HepG2 (cell line): ENCODE measurements around the gene TMEM80. TPM values are rescaled to one million over a fixed set of nuclear protein-coding genes. Genes with fewer than 3 reads are reported as not detected.

Experiments
- FOXM1 ChIP-seq: sonication (generic); formaldehyde crosslinking; IDR thresholded peaks from 2 replicates; pipeline ENCODE4 v1.5.0; 2020; ENCODE audit warnings: missing genetic modification reagents
- HOXA3 ChIP-seq: sonication (generic); formaldehyde crosslinking; IDR thresholded peaks from 2 replicates; pipeline ENCODE4 v1.5.0; 2020; ENCODE audit warnings: missing genetic modification reagents
- KAT7 ChIP-seq: IDR thresholded peaks from 2 replicates; pipeline ENCODE4 v1.6.1; 2018; ENCODE audit warnings: borderline replicate concordance, missing compliant biosample characterization
- NCOA2 ChIP-seq: sonication (generic); formaldehyde crosslinking; IDR thresholded peaks from 2 replicates; pipeline ENCODE4 v1.8.0; 2022; ENCODE audit warnings: inconsistent platforms
- ZBTB38 ChIP-seq: sonication (generic); formaldehyde crosslinking; IDR thresholded peaks from 2 replicates; pipeline ENCODE4 v1.5.1; 2020; ENCODE audit warnings: mild to moderate bottlenecking, missing genetic modification reagents
- ZNF101 ChIP-seq: sonication (generic); formaldehyde crosslinking; IDR thresholded peaks from 2 replicates; pipeline ENCODE4 v1.4.0; 2020; ENCODE audit warnings: mild to moderate bottlenecking, low read depth, missing genetic modification reagents, borderline replicate concordance
- ZNF234 ChIP-seq: sonication (generic); formaldehyde crosslinking; conservative IDR thresholded peaks from 2 replicates; pipeline ENCODE4 v1.5.1; 2020; ENCODE audit warnings: mild to moderate bottlenecking, missing genetic modification reagents
- ZNF3 ChIP-seq: IDR thresholded peaks from 2 replicates; pipeline ENCODE4 v1.7.0; 2017; ENCODE audit warnings: inconsistent platforms
- polyA plus RNA-seq, 8 experiments: library from polyadenylated mRNA; depleted of rRNA in 3 of 8; stranded (reverse) in 7 of 8; unstranded in 1 of 8; fragments of >200 nt; fragmentation: Illumina TruSeq in 4 of 8; extraction: Trizol in 4 of 8; gene quantifications; 2 replicates each; pipeline versions ENCODE4 v1.2.1 to v1.2.3, GENCODE V29; 2011 to 2016; ENCODE audit warnings: low read depth in 4 of 8, missing spikeins in 1 of 8, mixed read lengths in 1 of 8; ENCODE audit not compliant: insufficient read depth in 1 of 8
- total RNA-seq, 5 experiments: library from RNA; depleted of rRNA; stranded (reverse); fragments of >200 nt; fragmentation: Illumina TruSeq; extraction: Trizol; gene quantifications; 2 replicates each; pipeline ENCODE4 v1.2.3, GENCODE V29; 2016; ENCODE audit warnings: low read depth in 1 of 5
- TF ChIP-seq, protein P1 (sequence below): sonication (generic); formaldehyde crosslinking; IDR thresholded peaks from 2 replicates; pipeline ENCODE4 v1.4.0; 2020; ENCODE audit warnings: missing genetic modification reagents
- TF ChIP-seq, protein P2 (sequence below): sonication (generic); formaldehyde crosslinking; IDR thresholded peaks from 2 replicates; pipeline ENCODE4 v1.5.1; 2020; ENCODE audit warnings: mild to moderate bottlenecking, missing genetic modification reagents, moderate library complexity
- TF ChIP-seq, protein P3 (sequence below): sonication (generic); formaldehyde crosslinking; IDR thresholded peaks from 2 replicates; pipeline ENCODE4 v1.8.1; 2022; ENCODE audit warnings: low read depth, mild to moderate bottlenecking, missing genetic modification reagents
- TF ChIP-seq, protein P4 (sequence below): IDR thresholded peaks from 2 replicates; pipeline ENCODE4 v1.6.1; 2012; ENCODE audit warnings: low read depth, low read length, improper control_type of control experiment
- TF ChIP-seq, protein P5 (sequence below): sonication (generic); formaldehyde crosslinking; IDR thresholded peaks from 2 replicates; pipeline ENCODE4 v1.5.0; 2020; ENCODE audit warnings: missing genetic modification reagents

TMEM80 gene
- total and polyA plus RNA-seq, 2 of the 13 experiments (the other 11 are each of a cell fraction or from before 2014, with no cell fraction given) = 5.6 to 17.1 TPM

DNA sequence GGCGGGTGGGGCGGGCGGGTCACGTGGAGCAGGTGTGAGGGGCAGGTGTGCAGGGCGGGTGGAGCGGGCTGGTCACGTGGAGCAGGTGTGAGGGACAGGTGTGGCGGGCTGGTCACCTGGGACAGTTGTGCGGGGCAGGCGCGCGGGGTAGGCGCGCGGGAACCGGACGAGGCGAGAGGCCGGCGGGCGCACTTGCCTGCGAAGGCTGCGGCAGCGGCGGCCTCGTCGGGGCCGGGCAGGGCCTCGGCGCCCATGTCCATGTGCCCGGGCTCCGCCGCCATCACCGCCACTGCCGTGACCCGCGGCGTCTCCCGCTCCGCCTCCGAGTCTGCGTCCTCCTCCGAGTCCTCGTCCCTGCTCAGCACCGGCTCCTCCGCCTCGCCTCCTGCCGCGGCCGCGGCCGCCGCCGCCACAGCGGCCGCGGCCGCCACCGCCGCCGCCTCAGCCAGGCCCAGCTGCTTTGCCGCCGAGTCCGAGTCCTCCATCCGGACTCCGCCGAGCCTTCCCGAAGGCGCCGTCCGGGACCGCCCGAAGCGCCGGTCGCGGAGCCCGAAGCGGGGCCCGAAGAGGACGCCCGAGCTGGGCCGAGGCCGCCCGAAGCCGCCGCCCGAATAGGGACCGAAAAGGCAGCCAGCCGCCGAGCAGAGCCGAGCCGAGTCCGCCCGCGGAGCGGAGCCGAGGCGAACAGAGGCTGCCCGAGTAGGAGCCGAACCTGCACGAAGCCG lies 891 bp upstream of the TMEM80 start, which contains the start of gene DEAF1 (continued):
- TF ChIP-seq, protein P1, sequence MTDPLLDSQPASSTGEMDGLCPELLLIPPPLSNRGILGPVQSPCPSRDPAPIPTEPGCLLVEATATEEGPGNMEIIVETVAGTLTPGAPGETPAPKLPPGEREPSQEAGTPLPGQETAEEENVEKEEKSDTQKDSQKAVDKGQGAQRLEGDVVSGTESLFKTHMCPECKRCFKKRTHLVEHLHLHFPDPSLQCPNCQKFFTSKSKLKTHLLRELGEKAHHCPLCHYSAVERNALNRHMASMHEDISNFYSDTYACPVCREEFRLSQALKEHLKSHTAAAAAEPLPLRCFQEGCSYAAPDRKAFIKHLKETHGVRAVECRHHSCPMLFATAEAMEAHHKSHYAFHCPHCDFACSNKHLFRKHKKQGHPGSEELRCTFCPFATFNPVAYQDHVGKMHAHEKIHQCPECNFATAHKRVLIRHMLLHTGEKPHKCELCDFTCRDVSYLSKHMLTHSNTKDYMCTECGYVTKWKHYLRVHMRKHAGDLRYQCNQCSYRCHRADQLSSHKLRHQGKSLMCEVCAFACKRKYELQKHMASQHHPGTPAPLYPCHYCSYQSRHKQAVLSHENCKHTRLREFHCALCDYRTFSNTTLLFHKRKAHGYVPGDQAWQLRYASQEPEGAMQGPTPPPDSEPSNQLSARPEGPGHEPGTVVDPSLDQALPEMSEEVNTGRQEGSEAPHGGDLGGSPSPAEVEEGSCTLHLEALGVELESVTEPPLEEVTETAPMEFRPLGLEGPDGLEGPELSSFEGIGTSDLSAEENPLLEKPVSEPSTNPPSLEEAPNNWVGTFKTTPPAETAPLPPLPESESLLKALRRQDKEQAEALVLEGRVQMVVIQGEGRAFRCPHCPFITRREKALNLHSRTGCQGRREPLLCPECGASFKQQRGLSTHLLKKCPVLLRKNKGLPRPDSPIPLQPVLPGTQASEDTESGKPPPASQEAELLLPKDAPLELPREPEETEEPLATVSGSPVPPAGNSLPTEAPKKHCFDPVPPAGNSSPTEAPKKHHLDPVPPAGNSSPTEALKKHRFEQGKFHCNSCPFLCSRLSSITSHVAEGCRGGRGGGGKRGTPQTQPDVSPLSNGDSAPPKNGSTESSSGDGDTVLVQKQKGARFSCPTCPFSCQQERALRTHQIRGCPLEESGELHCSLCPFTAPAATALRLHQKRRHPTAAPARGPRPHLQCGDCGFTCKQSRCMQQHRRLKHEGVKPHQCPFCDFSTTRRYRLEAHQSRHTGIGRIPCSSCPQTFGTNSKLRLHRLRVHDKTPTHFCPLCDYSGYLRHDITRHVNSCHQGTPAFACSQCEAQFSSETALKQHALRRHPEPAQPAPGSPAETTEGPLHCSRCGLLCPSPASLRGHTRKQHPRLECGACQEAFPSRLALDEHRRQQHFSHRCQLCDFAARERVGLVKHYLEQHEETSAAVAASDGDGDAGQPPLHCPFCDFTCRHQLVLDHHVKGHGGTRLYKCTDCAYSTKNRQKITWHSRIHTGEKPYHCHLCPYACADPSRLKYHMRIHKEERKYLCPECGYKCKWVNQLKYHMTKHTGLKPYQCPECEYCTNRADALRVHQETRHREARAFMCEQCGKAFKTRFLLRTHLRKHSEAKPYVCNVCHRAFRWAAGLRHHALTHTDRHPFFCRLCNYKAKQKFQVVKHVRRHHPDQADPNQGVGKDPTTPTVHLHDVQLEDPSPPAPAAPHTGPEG (CRISPR knock-in tag) = peak; percentile 71; the same call in 1 of the 2 replicates
- TF ChIP-seq, protein P2, sequence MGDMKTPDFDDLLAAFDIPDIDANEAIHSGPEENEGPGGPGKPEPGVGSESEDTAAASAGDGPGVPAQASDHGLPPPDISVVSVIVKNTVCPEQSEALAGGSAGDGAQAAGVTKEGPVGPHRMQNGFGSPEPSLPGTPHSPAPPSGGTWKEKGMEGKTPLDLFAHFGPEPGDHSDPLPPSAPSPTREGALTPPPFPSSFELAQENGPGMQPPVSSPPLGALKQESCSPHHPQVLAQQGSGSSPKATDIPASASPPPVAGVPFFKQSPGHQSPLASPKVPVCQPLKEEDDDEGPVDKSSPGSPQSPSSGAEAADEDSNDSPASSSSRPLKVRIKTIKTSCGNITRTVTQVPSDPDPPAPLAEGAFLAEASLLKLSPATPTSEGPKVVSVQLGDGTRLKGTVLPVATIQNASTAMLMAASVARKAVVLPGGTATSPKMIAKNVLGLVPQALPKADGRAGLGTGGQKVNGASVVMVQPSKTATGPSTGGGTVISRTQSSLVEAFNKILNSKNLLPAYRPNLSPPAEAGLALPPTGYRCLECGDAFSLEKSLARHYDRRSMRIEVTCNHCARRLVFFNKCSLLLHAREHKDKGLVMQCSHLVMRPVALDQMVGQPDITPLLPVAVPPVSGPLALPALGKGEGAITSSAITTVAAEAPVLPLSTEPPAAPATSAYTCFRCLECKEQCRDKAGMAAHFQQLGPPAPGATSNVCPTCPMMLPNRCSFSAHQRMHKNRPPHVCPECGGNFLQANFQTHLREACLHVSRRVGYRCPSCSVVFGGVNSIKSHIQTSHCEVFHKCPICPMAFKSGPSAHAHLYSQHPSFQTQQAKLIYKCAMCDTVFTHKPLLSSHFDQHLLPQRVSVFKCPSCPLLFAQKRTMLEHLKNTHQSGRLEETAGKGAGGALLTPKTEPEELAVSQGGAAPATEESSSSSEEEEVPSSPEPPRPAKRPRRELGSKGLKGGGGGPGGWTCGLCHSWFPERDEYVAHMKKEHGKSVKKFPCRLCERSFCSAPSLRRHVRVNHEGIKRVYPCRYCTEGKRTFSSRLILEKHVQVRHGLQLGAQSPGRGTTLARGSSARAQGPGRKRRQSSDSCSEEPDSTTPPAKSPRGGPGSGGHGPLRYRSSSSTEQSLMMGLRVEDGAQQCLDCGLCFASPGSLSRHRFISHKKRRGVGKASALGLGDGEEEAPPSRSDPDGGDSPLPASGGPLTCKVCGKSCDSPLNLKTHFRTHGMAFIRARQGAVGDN (CRISPR knock-in tag) = peak; percentile 85
- TF ChIP-seq NCOA2 (CRISPR knock-in tag) = no peak
- TF ChIP-seq ZNF3 (CRISPR knock-in tag) = no peak
- peak; percentile 44 for TF ChIP-seq HOXA3 (CRISPR knock-in tag)
- TF ChIP-seq, protein P3, sequence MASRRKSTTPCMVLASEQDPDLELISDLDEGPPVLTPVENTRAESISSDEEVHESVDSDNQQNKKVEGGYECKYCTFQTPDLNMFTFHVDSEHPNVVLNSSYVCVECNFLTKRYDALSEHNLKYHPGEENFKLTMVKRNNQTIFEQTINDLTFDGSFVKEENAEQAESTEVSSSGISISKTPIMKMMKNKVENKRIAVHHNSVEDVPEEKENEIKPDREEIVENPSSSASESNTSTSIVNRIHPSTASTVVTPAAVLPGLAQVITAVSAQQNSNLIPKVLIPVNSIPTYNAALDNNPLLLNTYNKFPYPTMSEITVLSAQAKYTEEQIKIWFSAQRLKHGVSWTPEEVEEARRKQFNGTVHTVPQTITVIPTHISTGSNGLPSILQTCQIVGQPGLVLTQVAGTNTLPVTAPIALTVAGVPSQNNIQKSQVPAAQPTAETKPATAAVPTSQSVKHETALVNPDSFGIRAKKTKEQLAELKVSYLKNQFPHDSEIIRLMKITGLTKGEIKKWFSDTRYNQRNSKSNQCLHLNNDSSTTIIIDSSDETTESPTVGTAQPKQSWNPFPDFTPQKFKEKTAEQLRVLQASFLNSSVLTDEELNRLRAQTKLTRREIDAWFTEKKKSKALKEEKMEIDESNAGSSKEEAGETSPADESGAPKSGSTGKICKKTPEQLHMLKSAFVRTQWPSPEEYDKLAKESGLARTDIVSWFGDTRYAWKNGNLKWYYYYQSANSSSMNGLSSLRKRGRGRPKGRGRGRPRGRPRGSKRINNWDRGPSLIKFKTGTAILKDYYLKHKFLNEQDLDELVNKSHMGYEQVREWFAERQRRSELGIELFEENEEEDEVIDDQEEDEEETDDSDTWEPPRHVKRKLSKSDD = peak; percentile 58; the same call in 1 of the 2 replicates
- no peak for TF ChIP-seq ZNF234 (CRISPR knock-in tag)
- TF ChIP-seq ZBTB38 (CRISPR knock-in tag) = peak; percentile 68; the same call in 1 of the 2 replicates
- 0 out of 2 replicates have a peak, but pooled peaks have one; percentile 11 for TF ChIP-seq FOXM1 (CRISPR knock-in tag)
- TF ChIP-seq ZNF101 (CRISPR knock-in tag) = no peak
- TF ChIP-seq, protein P4, sequence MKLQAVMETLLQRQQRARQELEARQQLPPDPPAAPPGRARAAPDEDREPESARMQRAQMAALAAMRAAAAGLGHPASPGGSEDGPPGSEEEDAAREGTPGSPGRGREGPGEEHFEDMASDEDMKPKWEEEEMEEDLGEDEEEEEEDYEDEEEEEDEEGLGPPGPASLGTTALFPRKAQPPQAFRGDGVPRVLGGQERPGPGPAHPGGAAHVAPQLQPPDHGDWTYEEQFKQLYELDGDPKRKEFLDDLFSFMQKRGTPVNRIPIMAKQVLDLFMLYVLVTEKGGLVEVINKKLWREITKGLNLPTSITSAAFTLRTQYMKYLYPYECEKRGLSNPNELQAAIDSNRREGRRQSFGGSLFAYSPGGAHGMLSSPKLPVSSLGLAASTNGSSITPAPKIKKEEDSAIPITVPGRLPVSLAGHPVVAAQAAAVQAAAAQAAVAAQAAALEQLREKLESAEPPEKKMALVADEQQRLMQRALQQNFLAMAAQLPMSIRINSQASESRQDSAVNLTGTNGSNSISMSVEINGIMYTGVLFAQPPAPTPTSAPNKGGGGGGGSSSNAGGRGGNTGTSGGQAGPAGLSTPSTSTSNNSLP = no peak
- TF ChIP-seq, protein P5, sequence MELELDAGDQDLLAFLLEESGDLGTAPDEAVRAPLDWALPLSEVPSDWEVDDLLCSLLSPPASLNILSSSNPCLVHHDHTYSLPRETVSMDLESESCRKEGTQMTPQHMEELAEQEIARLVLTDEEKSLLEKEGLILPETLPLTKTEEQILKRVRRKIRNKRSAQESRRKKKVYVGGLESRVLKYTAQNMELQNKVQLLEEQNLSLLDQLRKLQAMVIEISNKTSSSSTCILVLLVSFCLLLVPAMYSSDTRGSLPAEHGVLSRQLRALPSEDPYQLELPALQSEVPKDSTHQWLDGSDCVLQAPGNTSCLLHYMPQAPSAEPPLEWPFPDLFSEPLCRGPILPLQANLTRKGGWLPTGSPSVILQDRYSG (CRISPR knock-in tag) = peak; percentile 73; the same call in 1 of the 2 replicates
- no peak for TF ChIP-seq KAT7 (CRISPR knock-in tag)
